H9 (cell line): Measurements from ENCODE around the gene LMBRD2. TPM values are rescaled to one million over a fixed set of nuclear protein-coding genes. Genes with fewer than 3 reads are reported as not detected.
A peak's percentile ranks its signal among the peaks of the same experiment; 100 is the strongest.

Source experiments
- DNase-seq: peaks from one replicate; pipeline ENCODE4 v3.0.0-alpha.2; 2017
- H2AFZ ChIP-seq: one replicate; pipeline ENCODE4 v1.6.1; 2013; ENCODE audit warnings: mild to moderate bottlenecking, low read length, control low read depth, moderate library complexity
- H2AK5ac ChIP-seq: 2 replicates; pipeline ENCODE4 v1.6.1; 2013; ENCODE audit warnings: low read length, control low read depth, mixed read lengths; ENCODE audit not compliant: insufficient read length
- H2BK120ac ChIP-seq: one replicate; pipeline ENCODE4 v1.6.1; 2013; ENCODE audit warnings: low read depth, mild to moderate bottlenecking, low read length, control low read depth, inconsistent platforms; ENCODE audit not compliant: poor library complexity, severe bottlenecking
- H2BK12ac ChIP-seq: 2 replicates; pipeline ENCODE4 v1.6.1; 2013; ENCODE audit warnings: low read length, control low read depth, mixed read lengths, low read depth; ENCODE audit not compliant: insufficient read length
- H2BK15ac ChIP-seq: 2 replicates; pipeline ENCODE4 v1.6.1; 2013; ENCODE audit warnings: low read depth, low read length, control low read depth
- H2BK20ac ChIP-seq: one replicate; pipeline ENCODE4 v1.6.1; 2013; ENCODE audit warnings: low read depth, mild to moderate bottlenecking, low read length, control low read depth, inconsistent platforms; ENCODE audit not compliant: poor library complexity, severe bottlenecking
- H2BK5ac ChIP-seq: 2 replicates; pipeline ENCODE4 v1.6.1; 2013; ENCODE audit warnings: low read length, control low read depth, mixed read lengths; ENCODE audit not compliant: insufficient read length
- H3K14ac ChIP-seq: 2 replicates; pipeline ENCODE4 v1.6.1; 2013; ENCODE audit warnings: low read length, control low read depth; ENCODE audit not compliant: insufficient read depth
- H3K18ac ChIP-seq: 2 replicates; pipeline ENCODE4 v1.6.1; 2013; ENCODE audit warnings: low read depth, mild to moderate bottlenecking, mixed read lengths, low read length, control low read depth; ENCODE audit not compliant: insufficient read length
- H3K23ac ChIP-seq: 2 replicates; pipeline ENCODE4 v1.6.1; 2013; ENCODE audit warnings: low read length, control low read depth, mixed read lengths, low read depth; ENCODE audit not compliant: insufficient read length
- H3K23me2 ChIP-seq: 2 replicates; pipeline ENCODE4 v1.6.1; 2013; ENCODE audit warnings: low read depth, mild to moderate bottlenecking, mixed read lengths, low read length, control low read depth; ENCODE audit not compliant: insufficient read length, poor library complexity, severe bottlenecking
- H3K27ac ChIP-seq: 2 replicates; pipeline ENCODE4 v1.5.1; 2013; ENCODE audit warnings: low read length, control low read depth, mixed read lengths, low read depth; ENCODE audit not compliant: insufficient read length
- H3K27me3 ChIP-seq: 2 replicates; pipeline ENCODE4 v1.6.1; 2013; ENCODE audit warnings: low read length, control low read depth, inconsistent platforms; ENCODE audit not compliant: insufficient read depth
- H3K4ac ChIP-seq: 2 replicates; pipeline ENCODE4 v1.6.1; 2013; ENCODE audit warnings: low read depth, mild to moderate bottlenecking, control low read depth, inconsistent platforms, low read length, moderate library complexity
- H3K4me1 ChIP-seq: 2 replicates; pipeline ENCODE4 v1.6.1; 2013; ENCODE audit warnings: low read length, control low read depth, inconsistent platforms; ENCODE audit not compliant: insufficient read depth
- H3K4me2 ChIP-seq: 2 replicates; pipeline ENCODE4 v1.6.1; 2013; ENCODE audit warnings: low read length, control low read depth, mixed read lengths; ENCODE audit not compliant: insufficient read length, insufficient read depth
- H3K56ac ChIP-seq: 2 replicates; pipeline ENCODE4 v1.6.1; 2013; ENCODE audit warnings: low read depth, mild to moderate bottlenecking, mixed read lengths, low read length, control low read depth; ENCODE audit not compliant: insufficient read length
- H3K79me1 ChIP-seq: 2 replicates; pipeline ENCODE4 v1.6.1; 2013; ENCODE audit warnings: low read depth, mild to moderate bottlenecking, moderate library complexity, low read length, control low read depth, inconsistent platforms; ENCODE audit not compliant: insufficient read depth, poor library complexity, severe bottlenecking
- H3K79me2 ChIP-seq: 2 replicates; pipeline ENCODE4 v1.6.1; 2013; ENCODE audit warnings: low read length, control low read depth, inconsistent platforms; ENCODE audit not compliant: insufficient read depth
- H3K9ac ChIP-seq: 2 replicates; pipeline ENCODE4 v1.6.1; 2013; ENCODE audit warnings: low read length, control low read depth, mixed read lengths; ENCODE audit not compliant: insufficient read length; ENCODE audit errors: extremely low read depth
- H3K9me3 ChIP-seq: one replicate; pipeline ENCODE4 v1.6.1; 2013; ENCODE audit warnings: low read depth, low read length, inconsistent platforms; ENCODE audit not compliant: control insufficient read depth
- H3T11ph ChIP-seq: one replicate; pipeline ENCODE4 v1.6.1; 2013; ENCODE audit warnings: mild to moderate bottlenecking, low read length, control low read depth, inconsistent platforms
- H4K20me1 ChIP-seq: one replicate; pipeline ENCODE4 v1.6.1; 2013; ENCODE audit not compliant: control insufficient read depth, insufficient read length, insufficient read depth
- H4K5ac ChIP-seq: 2 replicates; pipeline ENCODE4 v1.6.1; 2013; ENCODE audit warnings: low read depth, mild to moderate bottlenecking, mixed read lengths, low read length, control low read depth; ENCODE audit not compliant: insufficient read length
- H4K8ac ChIP-seq: replicated peaks from 2 replicates; pipeline ENCODE4 v1.6.1; 2013; ENCODE audit warnings: low read length, control low read depth, mixed read lengths, low read depth; ENCODE audit not compliant: insufficient read length
- H4K91ac ChIP-seq: 2 replicates; pipeline ENCODE4 v1.6.1; 2013; ENCODE audit warnings: low read depth, mild to moderate bottlenecking, moderate library complexity, mixed read lengths, low read length, control low read depth; ENCODE audit not compliant: insufficient read length
- H3K27ac Mint-ChIP-seq, 3 experiments: 2 replicates in 2 of 3; 3 replicates in 1 of 3; pipeline ENCODE4 v1.8.0; 2020 to 2021; ENCODE audit warnings: mixed read lengths in 3 of 3, mild to moderate bottlenecking in 1 of 3, moderate library complexity in 1 of 3
- H3K27me3 Mint-ChIP-seq: 2 replicates; pipeline ENCODE4 v1.8.0; 2021; ENCODE audit warnings: low read depth, mild to moderate bottlenecking, moderate library complexity, mixed read lengths
- H3K36me3 Mint-ChIP-seq, 3 experiments: 2 replicates in 2 of 3; 3 replicates in 1 of 3; pipeline ENCODE4 v1.8.0; 2020 to 2021; ENCODE audit warnings: low read depth in 3 of 3, mixed read lengths in 3 of 3; ENCODE audit not compliant: insufficient read depth in 1 of 3
- H3K4me1 Mint-ChIP-seq, 2 experiments: 2 replicates each; pipeline ENCODE4 v1.8.0; 2020; ENCODE audit warnings: mixed read lengths in 2 of 2
- H3K4me3 Mint-ChIP-seq, 2 experiments: 2 replicates in 1 of 2; 3 replicates in 1 of 2; pipeline ENCODE4 v1.8.0; 2020 to 2021; ENCODE audit warnings: mild to moderate bottlenecking in 2 of 2, mixed read lengths in 2 of 2, moderate library complexity in 1 of 2
- H3K9me3 Mint-ChIP-seq, 2 experiments: 2 replicates in 1 of 2; 3 replicates in 1 of 2; pipeline ENCODE4 v1.8.0; 2020; ENCODE audit warnings: mild to moderate bottlenecking in 2 of 2, mixed read lengths in 2 of 2, moderate library complexity in 1 of 2
- CTCF ChIP-seq: fragments of 200-600 bp; sonication (generic); conservative IDR thresholded peaks from 3 replicates; pipeline ENCODE4 v1.8.0; 2021; ENCODE audit warnings: antibody characterized with exemption, mild to moderate bottlenecking
- WGBS: extraction: QIAGEN DNeasy Blood & Tissue Kit; methylation state at CpG from one replicate; pipeline ENCODE4 v1.1.7; 2013; ENCODE audit warnings: missing lambda C conversion rate, low lambda C conversion rate, mixed read lengths; ENCODE audit not compliant: insufficient read length; ENCODE audit errors: extremely low coverage; 5-methylcytosine and 5-hydroxymethylcytosine counted together
- total RNA-seq: library from RNA; stranded (reverse); gene quantifications from 2 replicates; pipeline ENCODE4 v1.2.1, GENCODE V29; 2021

LMBRD2 gene
- total RNA-seq, 1 experiment from 2014 or later, result 5.3 TPM

GRCh38 chr5:36079200-36079781, 72.4 kb downstream of the LMBRD2 start:
- DNase-seq, result peak; percentile 85
- H3K9me3 ChIP-seq, result no peaks in the 10 kb centered on the region
- peak overlapping the region; percentile 16 to 51; a peak in 2 of 5 replicates for H3K4me3 Mint-ChIP-seq
- H2AK5ac ChIP-seq, result no peak overlapping the region
- no peak overlapping the region for H3K18ac ChIP-seq
- no peak overlapping the region for H2BK120ac ChIP-seq
- H4K20me1 ChIP-seq, result no peaks in the 10 kb centered on the region
- peaks cover 2% of the 10 kb centered on the region; the same call in 1 of the 2 replicates for H3K4me1 ChIP-seq
- TF ChIP-seq CTCF, result peak; percentile 80
- H2BK5ac ChIP-seq, result no peak overlapping the region
- H2BK20ac ChIP-seq, result no peak overlapping the region
- H3K27ac Mint-ChIP-seq, result peak overlapping the region; percentile 12 to 90 (median 89); a peak in 4 of 7 replicates
- no peak overlapping the region for H2BK12ac ChIP-seq
- H3K9ac ChIP-seq, result no peak overlapping the region
- no peaks in the 10 kb centered on the region for H3K79me1 ChIP-seq
- no peak overlapping the region for H4K8ac ChIP-seq
- H4K91ac ChIP-seq, result no peak overlapping the region
- peak overlapping the region; percentile 1 for H3K4me2 ChIP-seq
- no CpG with 5 or more reads among the region's 10 CpGs for WGBS
- no peaks in the 10 kb centered on the region for H3K36me3 Mint-ChIP-seq
- H3K27me3 ChIP-seq, result no peaks in the 10 kb centered on the region
- no peak overlapping the region for H3K4ac ChIP-seq
- no peak overlapping the region for H3K23ac ChIP-seq
- no peak overlapping the region for H3K27ac ChIP-seq
- H3K4me1 Mint-ChIP-seq, result peaks cover 30 to 38% of the 10 kb centered on the region in 2 experiments
- no peaks in the 10 kb centered on the region for H3K79me2 ChIP-seq
- no peak overlapping the region for H4K5ac ChIP-seq
- no peak overlapping the region for H3T11ph ChIP-seq
- no peaks in the 10 kb centered on the region for H3K23me2 ChIP-seq
- H3K9me3 Mint-ChIP-seq, result no peaks in the 10 kb centered on the region; a peak in 1 of 5 replicates
- H2AFZ ChIP-seq, result no peak overlapping the region
- H2BK15ac ChIP-seq, result no peak overlapping the region
- no peak overlapping the region for H3K14ac ChIP-seq
- no peaks in the 10 kb centered on the region; the same call in 1 of the 2 replicates for H3K27me3 Mint-ChIP-seq
- no peak overlapping the region for H3K56ac ChIP-seq
